Esophagus (tissue), 2 donors: ENCODE data around the gene MYO7A. TPM values are rescaled to one million over a fixed set of nuclear protein-coding genes. Genes with fewer than 3 reads are reported as not detected.

Source experiments
- H3K27ac ChIP-seq, 2 donors: one replicate each; pipeline ENCODE4 v1.5.1; 2013; ENCODE audit warnings: low read depth in 2 of 2, mild to moderate bottlenecking in 2 of 2, inconsistent platforms in 1 of 2, low read length in 1 of 2, moderate library complexity in 1 of 2
- H3K27me3 ChIP-seq, 2 donors: one replicate each; pipeline ENCODE4 v1.6.1; 2013; ENCODE audit warnings: low read length in 2 of 2, control low read depth in 1 of 2, mild to moderate bottlenecking in 1 of 2; ENCODE audit not compliant: insufficient read depth in 2 of 2, control insufficient read depth in 1 of 2
- H3K36me3 ChIP-seq, 2 donors: one replicate each; pipeline ENCODE4 v1.6.1; 2013; ENCODE audit warnings: low read length in 1 of 2; ENCODE audit not compliant: control insufficient read depth in 2 of 2, insufficient read depth in 2 of 2
- H3K4me1 ChIP-seq, 2 donors: one replicate each; pipeline ENCODE4 v1.6.1; 2013; ENCODE audit warnings: low read length in 1 of 2; ENCODE audit not compliant: control insufficient read depth in 2 of 2, insufficient read depth in 2 of 2
- H3K4me3 ChIP-seq, 2 donors: one replicate each; pipeline ENCODE4 v1.5.1; 2013; ENCODE audit warnings: low read length in 2 of 2, mild to moderate bottlenecking in 2 of 2, low read depth in 1 of 2, moderate library complexity in 1 of 2
- H3K9me3 ChIP-seq, 2 donors: one replicate each; pipeline ENCODE4 v1.6.1; 2013; ENCODE audit warnings: mild to moderate bottlenecking in 2 of 2, low read depth in 1 of 2, low read length in 1 of 2, moderate library complexity in 1 of 2; ENCODE audit not compliant: control insufficient read depth in 2 of 2, insufficient read depth in 1 of 2
- WGBS, 2 donors: extraction: QIAGEN DNeasy Blood & Tissue Kit; methylation state at CpG; one replicate each; pipeline ENCODE4 v1.1.7; 2013; 5-methylcytosine and 5-hydroxymethylcytosine counted together
- polyA plus RNA-seq, 2 donors: library from polyadenylated mRNA; stranded (reverse); fragments of 200-250 nt; gene quantifications; one replicate each; pipeline ENCODE4 v1.2.3, GENCODE V29; 2013
- donor health status: healthy with polysubstance abuse.
- donor health status: Bipolar disorder and iron deficiency.

Gene MYO7A
- polyA plus RNA-seq, 2 donors = 1.1 to 1.2 TPM

DNA sequence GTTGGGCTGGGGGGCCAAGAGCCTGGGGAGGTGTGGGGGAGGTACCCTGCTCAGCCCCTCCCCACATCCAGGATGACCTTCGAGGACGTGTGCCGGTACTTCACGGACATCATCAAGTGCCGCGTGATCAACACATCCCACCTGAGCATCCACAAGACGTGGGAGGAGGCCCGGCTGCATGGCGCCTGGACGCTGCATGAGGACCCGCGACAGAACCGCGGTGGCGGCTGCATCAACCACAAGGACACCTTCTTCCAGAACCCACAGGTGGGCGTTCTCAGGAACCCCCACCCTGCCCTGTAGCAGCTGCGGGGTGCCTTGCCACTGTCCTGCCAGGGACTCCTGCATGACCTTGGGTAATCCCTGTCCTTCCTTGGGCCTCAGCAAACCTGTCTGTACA is 10.0 kb upstream of the MYO7A start:
- Histone ChIP-seq H3K27me3 (no peaks in the 10 kb centered on the region), H3K4me3 (no peak overlapping the region), H3K27ac (no peak overlapping the region), H3K9me3 (no peaks in the 10 kb centered on the region), H3K4me1 (no peaks in the 10 kb centered on the region), H3K36me3 (peaks cover 0 to 29% of the 10 kb centered on the region in 2 donors)
- 91 to 92% methylated on average over 17 of the region's 17 CpGs for WGBS, 2 donors

DNA sequence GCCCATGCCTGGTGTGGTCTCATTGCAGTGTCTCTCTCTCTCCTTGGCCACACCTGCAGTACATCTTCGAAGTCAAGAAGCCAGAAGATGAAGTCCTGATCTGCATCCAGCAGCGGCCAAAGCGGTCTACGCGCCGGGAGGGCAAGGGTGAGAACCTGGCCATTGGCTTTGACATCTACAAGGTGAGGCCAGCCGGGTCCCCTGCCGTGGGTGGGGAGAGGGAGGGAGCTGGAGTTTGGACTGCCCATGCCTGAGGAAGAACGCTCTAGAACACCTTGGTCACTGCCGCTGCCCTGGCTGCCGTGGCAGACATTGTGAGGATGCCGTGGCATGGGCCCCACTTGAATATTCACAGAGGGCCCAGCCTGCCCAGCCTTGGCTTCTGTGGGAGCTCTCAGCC is 9.1 kb upstream of the MYO7A start:
- Histone ChIP-seq H3K36me3 (peaks cover 0 to 32% of the 10 kb centered on the region in 2 donors), H3K4me3 (no peak overlapping the region), H3K27ac (no peak overlapping the region), H3K9me3 (no peaks in the 10 kb centered on the region), H3K4me1 (no peaks in the 10 kb centered on the region), H3K27me3 (no peaks in the 10 kb centered on the region)
- WGBS, 2 donors = 89 to 90% methylated on average over 12 of the region's 12 CpGs

DNA sequence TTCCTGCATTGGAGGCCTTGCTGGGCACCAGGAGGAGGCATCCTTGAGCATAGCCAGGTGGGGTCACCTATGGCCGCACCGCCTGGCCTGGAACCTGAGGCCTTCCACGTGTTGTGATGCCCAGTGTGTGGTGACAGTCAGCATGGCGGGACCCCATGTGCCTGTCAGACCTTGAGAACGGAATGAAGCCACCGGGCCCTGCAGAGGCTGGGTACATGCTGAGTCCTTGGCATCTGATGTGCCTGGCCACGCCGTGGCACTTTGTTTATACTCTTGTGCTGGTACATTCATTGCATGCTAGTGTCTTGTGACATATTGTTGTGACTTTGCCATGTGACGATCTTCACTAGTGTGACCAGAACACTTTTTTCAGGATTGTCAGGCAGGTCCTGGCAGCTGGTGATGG is 8.5 kb upstream of the MYO7A start:
- H3K9me3 ChIP-seq = no peaks in the 10 kb centered on the region
- H3K27ac ChIP-seq = no peak overlapping the region
- no peak overlapping the region for H3K4me3 ChIP-seq
- WGBS, 2 donors = 94 to 96% methylated on average over 9 of the region's 9 CpGs
- no peaks in the 10 kb centered on the region for H3K27me3 ChIP-seq
- H3K4me1 ChIP-seq = no peaks in the 10 kb centered on the region
- peaks cover 0 to 36% of the 10 kb centered on the region in 2 donors for H3K36me3 ChIP-seq

DNA sequence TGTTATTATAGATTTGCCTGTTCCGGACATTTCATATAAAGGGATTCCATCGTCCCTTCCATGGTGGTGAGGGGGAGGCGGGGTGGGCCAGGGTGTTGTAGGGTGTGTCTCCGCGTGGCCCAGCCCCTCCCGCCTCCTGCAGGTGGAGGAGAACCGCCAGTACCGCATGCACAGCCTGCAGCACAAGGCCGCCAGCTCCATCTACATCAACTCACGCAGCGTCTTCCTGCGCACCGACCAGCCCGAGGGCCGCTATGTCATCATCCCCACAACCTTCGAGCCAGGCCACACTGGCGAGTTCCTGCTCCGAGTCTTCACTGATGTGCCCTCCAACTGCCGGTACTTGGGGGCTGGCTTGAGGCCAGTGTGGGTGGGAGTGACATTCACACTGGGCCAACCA is 7.5 kb upstream of the MYO7A start:
- Histone ChIP-seq H3K4me1 (no peaks in the 10 kb centered on the region), H3K9me3 (no peaks in the 10 kb centered on the region), H3K36me3 (peaks cover 0 to 32% of the 10 kb centered on the region in 2 donors), H3K27ac (no peak overlapping the region), H3K4me3 (no peak overlapping the region), H3K27me3 (no peaks in the 10 kb centered on the region)
- 91 to 93% methylated on average over 19 of the region's 19 CpGs for WGBS, 2 donors

DNA sequence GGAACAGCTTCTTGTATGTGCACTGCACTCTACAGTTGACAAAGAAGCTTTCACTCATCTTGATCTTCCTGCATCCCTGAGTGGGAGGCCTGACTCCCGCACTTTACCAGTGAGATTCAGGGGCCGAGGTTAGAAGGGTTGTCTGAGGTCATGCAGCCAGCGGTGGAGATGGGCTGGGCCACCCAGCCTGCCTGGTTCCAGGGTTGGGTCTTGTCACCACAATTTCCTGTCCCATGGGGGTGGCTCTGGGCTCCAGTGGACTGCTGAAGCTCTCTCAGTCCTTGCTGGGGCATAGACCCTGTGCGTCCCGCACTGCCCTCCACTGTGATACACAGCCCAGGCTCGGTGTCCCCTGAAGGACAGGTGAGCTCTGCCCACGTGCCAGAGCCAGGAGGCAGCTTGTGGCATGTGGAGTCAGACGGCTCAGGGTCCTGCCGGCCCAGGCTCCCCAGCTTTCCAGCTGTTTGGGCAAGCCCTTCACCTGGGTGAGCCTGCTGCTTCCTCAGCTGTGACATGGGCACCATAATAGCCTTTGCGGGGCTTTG is 6.9 kb upstream of the MYO7A start:
- Histone ChIP-seq H3K4me3 (no peak overlapping the region), H3K9me3 (no peaks in the 10 kb centered on the region), H3K27me3 (no peaks in the 10 kb centered on the region), H3K27ac (no peak overlapping the region), H3K4me1 (peaks cover 0 to 2% of the 10 kb centered on the region in 2 donors), H3K36me3 (peaks cover 0 to 32% of the 10 kb centered on the region in 2 donors)
- 88 to 89% methylated on average over 10 of the region's 10 CpGs for WGBS, 2 donors

DNA sequence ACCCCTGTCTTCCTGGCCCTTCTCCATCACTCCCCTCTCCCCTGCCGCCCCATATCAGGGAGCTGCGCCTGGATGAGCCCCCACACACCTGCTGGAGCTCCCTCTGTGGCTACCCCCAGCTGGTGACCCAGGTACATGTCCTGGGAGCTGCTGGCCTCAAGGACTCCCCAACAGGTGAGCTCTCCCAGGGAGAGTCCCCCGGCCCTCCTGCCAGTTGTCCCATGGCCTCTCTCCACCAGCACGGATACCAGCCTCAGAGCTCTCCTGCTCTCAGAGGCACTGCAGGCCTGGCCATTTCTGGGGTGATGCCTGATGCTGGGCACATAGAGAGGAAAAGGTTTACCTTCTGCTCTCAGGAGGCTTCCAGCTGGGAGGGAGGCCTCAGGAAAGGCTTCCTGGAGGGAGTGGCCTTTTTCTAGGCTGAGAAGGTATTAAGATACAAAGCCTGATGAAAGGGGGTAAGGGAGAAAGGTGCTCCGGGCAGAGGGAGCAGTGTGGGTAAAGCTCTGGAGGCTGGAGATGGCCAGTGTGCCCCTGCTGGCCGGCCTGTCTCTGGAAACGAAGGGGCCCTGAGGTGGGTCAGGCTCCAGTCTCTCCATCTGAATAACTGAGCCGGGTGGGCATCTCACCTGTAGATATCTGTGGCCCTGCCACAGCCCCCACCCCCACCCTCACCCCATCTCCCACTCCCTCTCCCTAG is 6.0 kb upstream of the MYO7A start:
- no peak overlapping the region for H3K4me3 ChIP-seq
- H3K27me3 ChIP-seq = no peaks in the 10 kb centered on the region
- H3K36me3 ChIP-seq = peaks cover 0 to 32% of the 10 kb centered on the region in 2 donors
- 90 to 92% methylated on average over 8 of the region's 8 CpGs for WGBS, 2 donors
- H3K27ac ChIP-seq = no peak overlapping the region
- H3K4me1 ChIP-seq = peaks cover 2% of the 10 kb centered on the region in 2 donors
- no peaks in the 10 kb centered on the region for H3K9me3 ChIP-seq

DNA sequence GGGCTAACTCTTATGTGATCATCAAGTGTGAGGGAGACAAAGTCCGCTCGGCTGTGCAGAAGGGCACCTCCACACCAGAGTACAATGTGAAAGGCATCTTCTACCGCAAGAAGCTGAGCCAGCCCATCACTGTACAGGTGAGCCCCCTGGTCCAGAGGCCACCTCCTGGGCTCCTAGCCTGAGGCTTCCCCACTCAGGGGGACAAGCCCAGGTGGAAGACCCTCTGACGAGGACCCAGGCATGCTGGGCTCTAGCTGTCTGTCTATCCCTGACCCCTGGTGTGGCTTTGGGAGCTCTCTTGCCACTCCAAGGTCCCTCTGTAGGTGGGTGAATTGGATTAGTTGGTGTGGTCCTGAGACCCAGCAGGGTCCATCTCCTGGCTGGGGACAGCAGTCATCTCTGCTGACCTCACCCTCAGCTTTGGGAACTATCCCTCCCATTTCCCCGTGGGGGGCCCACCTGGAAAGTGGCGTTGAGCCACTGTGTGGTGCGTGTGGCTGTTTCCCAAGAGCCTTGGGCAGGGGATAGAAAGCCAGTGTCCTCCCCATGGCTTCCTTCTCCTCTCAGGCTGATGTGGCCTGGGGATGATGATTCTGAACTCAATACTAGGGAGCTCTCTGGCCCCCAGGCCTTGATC is 5.4 kb upstream of the MYO7A start:
- Histone ChIP-seq H3K4me3 (no peak overlapping the region), H3K27ac (no peak overlapping the region), H3K4me1 (peaks cover 4% of the 10 kb centered on the region in 2 donors), H3K9me3 (no peaks in the 10 kb centered on the region), H3K36me3 (peaks cover 0 to 32% of the 10 kb centered on the region in 2 donors), H3K27me3 (no peaks in the 10 kb centered on the region)
- 85 to 89% methylated on average over 7 of the region's 7 CpGs for WGBS, 2 donors

DNA sequence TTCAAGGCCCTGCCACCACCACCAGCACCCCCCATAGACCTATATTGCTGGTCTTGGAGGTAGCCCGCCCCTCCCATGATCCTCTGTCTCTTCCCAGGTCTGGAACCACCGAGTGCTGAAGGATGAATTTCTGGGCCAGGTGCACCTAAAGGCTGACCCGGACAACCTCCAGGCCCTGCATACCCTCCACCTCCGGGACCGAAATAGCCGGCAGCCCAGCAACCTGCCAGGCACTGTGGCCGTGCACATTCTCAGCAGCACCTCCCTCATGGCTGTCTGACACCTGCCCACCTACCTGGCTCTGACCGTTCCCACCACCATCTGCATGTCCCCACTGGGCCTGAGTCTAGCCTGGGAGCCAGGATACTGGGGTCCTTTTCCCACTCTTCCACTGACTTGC is 4.5 kb upstream of the MYO7A start:
- peaks cover 0 to 29% of the 10 kb centered on the region in 2 donors for H3K36me3 ChIP-seq
- 89 to 92% methylated on average over 8 of the region's 8 CpGs for WGBS, 2 donors

DNA sequence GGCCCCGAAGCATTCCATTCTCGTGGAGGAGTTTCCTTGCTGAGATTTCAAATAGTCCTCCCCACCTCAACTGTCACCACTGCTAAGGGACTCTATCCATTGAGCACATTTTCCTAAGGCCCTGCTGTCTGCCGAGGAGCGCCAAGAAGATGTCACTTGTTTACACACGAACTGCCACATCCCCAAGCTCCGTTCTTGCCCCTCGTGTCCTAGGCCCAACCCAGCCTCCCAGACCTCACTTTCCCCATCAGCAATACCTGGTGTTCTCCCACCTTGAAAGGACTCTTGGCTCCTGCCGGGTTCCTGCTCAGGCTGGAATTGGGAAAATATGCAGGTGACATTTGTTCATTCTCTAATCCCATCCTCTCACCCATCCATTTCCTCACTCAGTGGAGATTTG is 4.0 kb upstream of the MYO7A start:
- no peaks in the 10 kb centered on the region for H3K27me3 ChIP-seq
- H3K27ac ChIP-seq = no peak overlapping the region
- H3K9me3 ChIP-seq = no peaks in the 10 kb centered on the region
- peaks cover 4 to 9% of the 10 kb centered on the region in 2 donors for H3K4me1 ChIP-seq
- H3K36me3 ChIP-seq = peaks cover 0 to 25% of the 10 kb centered on the region in 2 donors
- WGBS, 2 donors = 86 to 90% methylated on average over 8 of the region's 8 CpGs
- no peak overlapping the region for H3K4me3 ChIP-seq

More for the DNA sequence above, 4.5 kb upstream of the MYO7A start:
- Histone ChIP-seq H3K27me3 (no peaks in the 10 kb centered on the region), H3K9me3 (no peaks in the 10 kb centered on the region), H3K27ac (no peak overlapping the region), H3K4me1 (peaks cover 4 to 9% of the 10 kb centered on the region in 2 donors), H3K4me3 (no peak overlapping the region)
